MM.1S (cell line): Measurements from ENCODE around the gene PAXX.
A peak's percentile ranks its signal among the peaks of the same experiment; 100 is the strongest.

ENCODE experiments used
- DNase-seq: peaks from one replicate; pipeline ENCODE4 v3.0.0-alpha.2; 2015
- H2AFZ ChIP-seq: fragments of 300-600 bp; sonication (generic); 2 replicates; pipeline ENCODE4 v1.6.0; 2016; ENCODE audit warnings: antibody characterized with exemption, low read length
- H3F3A ChIP-seq: fragments of 300-600 bp; sonication (generic); 2 replicates; pipeline ENCODE4 v1.6.1; 2016; ENCODE audit warnings: mild to moderate bottlenecking, antibody characterized with exemption, low read length, moderate library complexity, mixed read lengths; ENCODE audit not compliant: insufficient read depth
- H3K27ac ChIP-seq: fragments of 300-600 bp; sonication (generic); 2 replicates; pipeline ENCODE4 v1.5.1; 2016; ENCODE audit warnings: mild to moderate bottlenecking, low read length
- H3K27me3 ChIP-seq: fragments of 300-600 bp; sonication (generic); replicated peaks from 2 replicates; pipeline ENCODE4 v1.6.0; 2016; ENCODE audit warnings: low read length; ENCODE audit not compliant: insufficient read depth
- H3K36me3 ChIP-seq: fragments of 300-600 bp; sonication (generic); replicated peaks from 2 replicates; pipeline ENCODE4 v1.6.1; 2016; ENCODE audit warnings: mild to moderate bottlenecking, low read length, mixed read lengths; ENCODE audit not compliant: insufficient read depth
- H3K4me1 ChIP-seq: fragments of 300-600 bp; sonication (generic); 2 replicates; pipeline ENCODE4 v1.6.1; 2016; ENCODE audit warnings: low read length, mixed read lengths
- H3K4me2 ChIP-seq: fragments of 300-600 bp; sonication (generic); 2 replicates; pipeline ENCODE4 v1.6.0; 2016; ENCODE audit warnings: low read depth, low read length
- H3K4me3 ChIP-seq: fragments of 300-600 bp; sonication (generic); 2 replicates; pipeline ENCODE4 v1.5.1; 2016; ENCODE audit warnings: low read length, mixed read lengths
- H3K79me2 ChIP-seq: fragments of 300-600 bp; sonication (generic); 2 replicates; pipeline ENCODE4 v1.6.1; 2016; ENCODE audit warnings: mixed run types, low read length, mixed read lengths
- H3K9ac ChIP-seq: fragments of 300-600 bp; sonication (generic); 2 replicates; pipeline ENCODE4 v1.6.1; 2016; ENCODE audit warnings: low read length, mixed read lengths
- H3K9me2 ChIP-seq: fragments of 300-600 bp; sonication (generic); replicated peaks from 2 replicates; pipeline ENCODE4 v1.6.1; 2016; ENCODE audit warnings: mild to moderate bottlenecking, low read length, mixed read lengths; ENCODE audit not compliant: insufficient read depth
- H3K9me3 ChIP-seq: fragments of 300-600 bp; sonication (generic); replicated peaks from 2 replicates; pipeline ENCODE4 v1.6.1; 2016; ENCODE audit warnings: mild to moderate bottlenecking, low read length, mixed read lengths; ENCODE audit not compliant: insufficient read depth
- H4K20me1 ChIP-seq: fragments of 300-600 bp; sonication (generic); 2 replicates; pipeline ENCODE4 v1.6.1; 2016; ENCODE audit warnings: mild to moderate bottlenecking, low read length, moderate library complexity, mixed read lengths; ENCODE audit not compliant: insufficient read depth
- EZH2 ChIP-seq: fragments of 300-600 bp; sonication (generic); optimal IDR thresholded peaks from 2 replicates; pipeline ENCODE3; 2017; ENCODE audit warnings: low read depth, mild to moderate bottlenecking, antibody characterized with exemption, low read length, mixed read lengths
- EZH2phosphoT487 ChIP-seq: fragments of 300-600 bp; sonication (generic); IDR thresholded peaks from 2 replicates; pipeline ENCODE4 v1.6.1; 2018; ENCODE audit warnings: antibody characterized with exemption, low read length
- TF ChIP-seq, protein P1 (sequence below): fragments of 300-600 bp; sonication (generic); IDR thresholded peaks from 2 replicates; pipeline ENCODE4 v1.5.1; 2016; ENCODE audit warnings: antibody characterized with exemption, low read length, mixed read lengths

PAXX gene

GRCh38 chr9:136949239-136949816 is 42.9 kb upstream of the PAXX start:
- peak overlapping the region; percentile 63 for H3K4me3 ChIP-seq
- H3F3A ChIP-seq: no peaks in the 10 kb centered on the region
- peak overlapping the region; percentile 72; the same call in 1 of the 2 replicates for H3K9ac ChIP-seq
- no peaks in the 10 kb centered on the region for H3K36me3 ChIP-seq
- H3K4me2 ChIP-seq: peak overlapping the region; percentile 89
- TF ChIP-seq, protein P1, sequence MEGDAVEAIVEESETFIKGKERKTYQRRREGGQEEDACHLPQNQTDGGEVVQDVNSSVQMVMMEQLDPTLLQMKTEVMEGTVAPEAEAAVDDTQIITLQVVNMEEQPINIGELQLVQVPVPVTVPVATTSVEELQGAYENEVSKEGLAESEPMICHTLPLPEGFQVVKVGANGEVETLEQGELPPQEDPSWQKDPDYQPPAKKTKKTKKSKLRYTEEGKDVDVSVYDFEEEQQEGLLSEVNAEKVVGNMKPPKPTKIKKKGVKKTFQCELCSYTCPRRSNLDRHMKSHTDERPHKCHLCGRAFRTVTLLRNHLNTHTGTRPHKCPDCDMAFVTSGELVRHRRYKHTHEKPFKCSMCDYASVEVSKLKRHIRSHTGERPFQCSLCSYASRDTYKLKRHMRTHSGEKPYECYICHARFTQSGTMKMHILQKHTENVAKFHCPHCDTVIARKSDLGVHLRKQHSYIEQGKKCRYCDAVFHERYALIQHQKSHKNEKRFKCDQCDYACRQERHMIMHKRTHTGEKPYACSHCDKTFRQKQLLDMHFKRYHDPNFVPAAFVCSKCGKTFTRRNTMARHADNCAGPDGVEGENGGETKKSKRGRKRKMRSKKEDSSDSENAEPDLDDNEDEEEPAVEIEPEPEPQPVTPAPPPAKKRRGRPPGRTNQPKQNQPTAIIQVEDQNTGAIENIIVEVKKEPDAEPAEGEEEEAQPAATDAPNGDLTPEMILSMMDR: no peak
- H3K27me3 ChIP-seq: peaks cover 15% of the 10 kb centered on the region
- H3K9me2 ChIP-seq: no peaks in the 10 kb centered on the region
- H3K9me3 ChIP-seq: no peaks in the 10 kb centered on the region
- peak overlapping the region; percentile 43; the same call in 1 of the 2 replicates for H3K27ac ChIP-seq
- no peaks in the 10 kb centered on the region for H3K79me2 ChIP-seq
- DNase-seq: no peak
- peaks cover 9% of the 10 kb centered on the region for H3K4me1 ChIP-seq
- H4K20me1 ChIP-seq: no peaks in the 10 kb centered on the region
- peak overlapping the region; percentile 82 for H2AFZ ChIP-seq

DNA sequence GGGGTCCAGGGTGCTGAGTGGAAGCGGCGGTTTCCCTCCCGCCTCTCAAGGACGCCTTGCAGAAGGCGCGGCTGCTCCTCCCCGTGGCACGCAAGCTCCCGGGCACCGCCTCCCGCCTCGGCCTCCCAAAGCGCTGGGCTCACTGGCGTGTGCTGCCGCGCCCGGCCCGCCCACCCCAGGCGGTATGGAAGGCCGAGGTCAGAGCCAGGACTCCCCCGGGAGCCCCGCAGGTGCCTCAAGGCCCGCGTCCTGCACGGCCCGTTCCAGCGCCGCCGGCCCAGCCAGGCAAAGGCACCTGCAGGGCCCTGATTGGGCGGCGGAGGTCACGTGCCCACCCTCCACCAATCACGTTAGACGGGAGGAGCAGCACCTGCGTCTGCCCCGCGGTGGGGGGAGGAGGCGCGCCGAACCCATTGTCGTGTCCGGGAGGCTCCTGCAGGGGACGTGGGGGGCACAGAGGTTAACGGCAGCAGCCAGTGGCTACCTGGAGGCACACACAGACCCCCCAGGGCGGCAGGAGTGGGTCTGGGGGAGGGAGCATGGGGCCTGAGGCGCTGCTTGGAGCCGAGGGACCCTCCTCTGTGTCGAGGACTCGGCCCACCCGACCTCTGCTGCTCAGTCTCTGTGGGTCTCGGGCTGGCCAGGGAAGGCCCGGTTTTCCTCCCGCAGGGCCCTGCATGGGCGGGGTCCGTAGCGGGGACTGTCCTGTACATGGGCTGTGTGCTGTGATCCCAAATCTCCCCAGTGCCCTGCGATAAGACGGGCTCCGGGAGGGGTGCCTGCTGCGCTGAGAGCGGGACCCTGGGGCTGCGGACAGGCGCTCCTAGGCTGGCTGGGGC is 42.2 kb upstream of the PAXX start:
- H3K27me3 ChIP-seq: peaks cover 20% of the 10 kb centered on the region
- H3F3A ChIP-seq: no peaks in the 10 kb centered on the region
- H3K4me1 ChIP-seq: peaks cover 6% of the 10 kb centered on the region
- peak overlapping the region; percentile 72 for H3K9ac ChIP-seq
- peak overlapping the region; percentile 93 for H2AFZ ChIP-seq
- H4K20me1 ChIP-seq: no peaks in the 10 kb centered on the region
- no peaks in the 10 kb centered on the region for H3K9me3 ChIP-seq
- peak; percentile 95 for DNase-seq
- no peaks in the 10 kb centered on the region for H3K36me3 ChIP-seq
- H3K79me2 ChIP-seq: no peaks in the 10 kb centered on the region
- peak overlapping the region; percentile 96 for H3K4me2 ChIP-seq
- H3K27ac ChIP-seq: peak overlapping the region; percentile 43; the same call in 1 of the 2 replicates
- TF ChIP-seq EZH2 (no peak), EZH2phosphoT487 (no peak)
- TF ChIP-seq, protein P1: peak; percentile 24; the same call in 1 of the 2 replicates
- H3K4me3 ChIP-seq: peak overlapping the region; percentile 63
- no peaks in the 10 kb centered on the region for H3K9me2 ChIP-seq

DNA sequence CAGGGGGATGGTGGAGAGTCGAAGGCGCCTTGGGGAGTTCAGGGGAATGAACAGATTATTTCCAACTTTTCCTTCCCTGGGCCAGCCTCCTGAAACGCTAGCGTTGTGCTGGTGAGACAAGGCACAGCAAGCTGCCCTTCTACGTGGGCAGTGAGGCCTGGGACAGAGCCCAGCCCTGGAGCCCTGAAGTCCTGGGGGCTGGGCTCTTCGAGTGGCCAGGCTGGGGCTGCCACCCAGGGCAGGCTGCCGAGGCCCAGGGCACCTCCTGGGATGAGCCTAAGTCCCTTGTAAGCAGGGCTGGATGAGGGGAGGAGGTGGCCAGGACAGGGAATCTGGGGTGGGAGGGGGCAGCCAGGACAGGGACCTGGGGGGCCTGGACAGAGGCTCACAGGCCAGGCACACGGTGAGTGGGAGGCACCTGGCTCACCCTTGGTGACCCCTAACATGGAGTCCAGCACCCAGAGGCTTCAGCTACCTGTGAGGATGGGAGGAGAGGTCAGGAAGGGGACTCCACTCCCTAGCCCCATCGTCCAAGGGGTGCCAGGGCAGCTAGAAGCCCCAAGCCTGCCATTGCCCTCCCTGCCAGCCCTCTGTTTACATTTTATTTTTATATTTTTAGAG is 41.5 kb upstream of the PAXX start:
- no peaks in the 10 kb centered on the region for H4K20me1 ChIP-seq
- H3K4me3 ChIP-seq: peak overlapping the region; percentile 63
- no peak overlapping the region for H3K27ac ChIP-seq
- H3K79me2 ChIP-seq: no peaks in the 10 kb centered on the region
- peak overlapping the region; percentile 96 for H3K4me2 ChIP-seq
- H3K4me1 ChIP-seq: peaks cover 6% of the 10 kb centered on the region; the same call in 1 of the 2 replicates
- H3F3A ChIP-seq: no peaks in the 10 kb centered on the region
- no peaks in the 10 kb centered on the region for H3K9me2 ChIP-seq
- TF ChIP-seq, protein P1: no peak
- TF ChIP-seq EZH2 (no peak), EZH2phosphoT487 (no peak)
- no peaks in the 10 kb centered on the region for H3K9me3 ChIP-seq
- H3K9ac ChIP-seq: peak overlapping the region; percentile 72; the same call in 1 of the 2 replicates
- no peak for DNase-seq
- no peaks in the 10 kb centered on the region for H3K36me3 ChIP-seq
- peak overlapping the region; percentile 93 for H2AFZ ChIP-seq
- H3K27me3 ChIP-seq: peaks cover 28% of the 10 kb centered on the region
